Iris pigment epithelial cell (primary cell): ENCODE data around the gene DLX4.

Experiments
- DNase-seq: peaks from one replicate; pipeline ENCODE4 v3.0.0-alpha.2; 2011; ENCODE audit warnings: low read depth

The DLX4 gene

GRCh38 chr17:49946964-49947584, 21.9 kb upstream of the DLX4 start:
- no peak for DNase-seq

- no peak for DNase-seq
Observed at GRCh38 chr17:49949634-49950033, 19.4 kb upstream of the DLX4 start.

- no peak for DNase-seq
Observed at GRCh38 chr17:49951362-49952082, 17.5 kb upstream of the DLX4 start.

GRCh38 chr17:49952209-49952911, 16.6 kb upstream of the DLX4 start:
- peak; percentile 61 for DNase-seq

GRCh38 chr17:49952912-49953497, 16.0 kb upstream of the DLX4 start:
- no peak for DNase-seq

GRCh38 chr17:49955157-49955556, 13.8 kb upstream of the DLX4 start:
- no peak for DNase-seq

- no peak for DNase-seq
Observed at GRCh38 chr17:49956780-49957179, 12.2 kb upstream of the DLX4 start.

- DNase-seq: no peak
Observed at GRCh38 chr17:49957350-49957749, 11.6 kb upstream of the DLX4 start.

GRCh38 chr17:49958723-49959122, 10.3 kb upstream of the DLX4 start:
- no peak for DNase-seq

- DNase-seq: no peak
Observed at GRCh38 chr17:49959183-49959935, 9.6 kb upstream of the DLX4 start.

GRCh38 chr17:49962599-49963308, 6.2 kb upstream of the DLX4 start:
- no peak for DNase-seq

- no peak for DNase-seq
Observed at GRCh38 chr17:49963309-49963625, 5.7 kb upstream of the DLX4 start.

- DNase-seq: no peak
Observed at GRCh38 chr17:49963626-49964302, 5.2 kb upstream of the DLX4 start.

- no peak for DNase-seq
Observed at GRCh38 chr17:49964303-49964768, 4.7 kb upstream of the DLX4 start.

- no peak for DNase-seq
Observed at GRCh38 chr17:49964769-49965523, 4.0 kb upstream of the DLX4 start.

- no peak for DNase-seq
Observed at GRCh38 chr17:49965524-49965909, 3.5 kb upstream of the DLX4 start.

- DNase-seq: no peak
Observed at GRCh38 chr17:49966767-49967166, 2.2 kb upstream of the DLX4 start.

- DNase-seq: no peak
Observed at GRCh38 chr17:49967205-49967604, 1.8 kb upstream of the DLX4 start.

GRCh38 chr17:49967621-49968404, 1.2 kb upstream of the DLX4 start:
- DNase-seq: no peak
